Breast epithelium (tissue), 3 donors: ENCODE results near the gene FAM153A.
"Not testable (repeated sequence)": the region's sequence is repeated elsewhere in the genome, so short reads cannot be mapped to it uniquely, and the experiment has no call there.

ENCODE experiments used
- POLR2A ChIP-seq: fragments of 450-650 bp; IDR thresholded peaks from one replicate; pipeline ENCODE4 v1.6.1; 2016; ENCODE audit warnings: antibody characterized with exemption, mild to moderate bottlenecking, moderate library complexity
- POLR2AphosphoS5 ChIP-seq, 3 donors: sonication (generic); formaldehyde crosslinking; IDR thresholded peaks; one replicate each; pipeline ENCODE4 v1.6.1; 2017; ENCODE audit warnings: antibody characterized with exemption in 3 of 3
- TF ChIP-seq, protein P1 (sequence below), 3 donors: fragments of 450-650 bp; IDR thresholded peaks; one replicate each; pipeline ENCODE4 v1.5.1; 2016 to 2017; ENCODE audit warnings: antibody characterized with exemption in 3 of 3, mild to moderate bottlenecking in 3 of 3, moderate library complexity in 3 of 3

DNA sequence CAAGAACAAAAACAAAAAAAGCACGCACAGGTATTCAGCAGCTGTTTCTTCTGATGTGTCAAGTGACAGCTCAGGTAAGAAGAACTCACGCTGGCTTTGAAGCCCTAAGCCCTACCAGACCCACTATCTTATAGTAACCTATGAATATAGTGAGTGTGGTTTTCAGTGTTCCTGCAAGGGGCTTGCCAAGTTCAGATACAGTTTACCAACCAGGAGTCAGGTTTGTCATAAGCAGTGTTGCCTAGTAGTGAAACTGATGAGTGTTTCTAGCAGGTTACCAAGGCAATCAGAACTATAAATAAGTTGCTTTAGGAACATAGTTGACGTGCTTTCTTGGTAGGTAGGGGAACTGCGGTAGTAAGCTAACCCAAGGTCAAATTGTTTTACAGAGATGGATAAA is 43.4 kb upstream of the FAM153A start:
- TF ChIP-seq, protein P1, sequence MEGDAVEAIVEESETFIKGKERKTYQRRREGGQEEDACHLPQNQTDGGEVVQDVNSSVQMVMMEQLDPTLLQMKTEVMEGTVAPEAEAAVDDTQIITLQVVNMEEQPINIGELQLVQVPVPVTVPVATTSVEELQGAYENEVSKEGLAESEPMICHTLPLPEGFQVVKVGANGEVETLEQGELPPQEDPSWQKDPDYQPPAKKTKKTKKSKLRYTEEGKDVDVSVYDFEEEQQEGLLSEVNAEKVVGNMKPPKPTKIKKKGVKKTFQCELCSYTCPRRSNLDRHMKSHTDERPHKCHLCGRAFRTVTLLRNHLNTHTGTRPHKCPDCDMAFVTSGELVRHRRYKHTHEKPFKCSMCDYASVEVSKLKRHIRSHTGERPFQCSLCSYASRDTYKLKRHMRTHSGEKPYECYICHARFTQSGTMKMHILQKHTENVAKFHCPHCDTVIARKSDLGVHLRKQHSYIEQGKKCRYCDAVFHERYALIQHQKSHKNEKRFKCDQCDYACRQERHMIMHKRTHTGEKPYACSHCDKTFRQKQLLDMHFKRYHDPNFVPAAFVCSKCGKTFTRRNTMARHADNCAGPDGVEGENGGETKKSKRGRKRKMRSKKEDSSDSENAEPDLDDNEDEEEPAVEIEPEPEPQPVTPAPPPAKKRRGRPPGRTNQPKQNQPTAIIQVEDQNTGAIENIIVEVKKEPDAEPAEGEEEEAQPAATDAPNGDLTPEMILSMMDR (IDR thresholded peaks at IDR 0.05): not testable (repeated sequence)
- not testable (repeated sequence) for TF ChIP-seq POLR2AphosphoS5 (IDR thresholded peaks at IDR 0.05); POLR2A
